Endothelial cell (in vitro differentiated cells): ENCODE results near the gene GPC5. TPM values are rescaled to one million over a fixed set of nuclear protein-coding genes. Genes with fewer than 3 reads are reported as not detected.
"Not testable (repeated sequence)": the region's sequence is repeated elsewhere in the genome, so short reads cannot be mapped to it uniquely, and the experiment has no call there.

ENCODE experiments used
- DNase-seq: peaks from one replicate; pipeline ENCODE4 v3.0.0; 2021; ENCODE audit warnings: low spot score
- H3K27ac Mint-ChIP-seq: one replicate; pipeline ENCODE4 v1.8.0; 2021; ENCODE audit warnings: mixed read lengths, inconsistent platforms; ENCODE audit not compliant: unreplicated experiment
- H3K27me3 Mint-ChIP-seq: one replicate; pipeline ENCODE4 v1.8.0; 2021; ENCODE audit warnings: mild to moderate bottlenecking, moderate library complexity, mixed read lengths, inconsistent platforms; ENCODE audit not compliant: unreplicated experiment
- H3K36me3 Mint-ChIP-seq: one replicate; pipeline ENCODE4 v1.8.0; 2021; ENCODE audit warnings: mild to moderate bottlenecking, low read depth, mixed read lengths, inconsistent platforms; ENCODE audit not compliant: unreplicated experiment
- H3K4me1 Mint-ChIP-seq: one replicate; pipeline ENCODE4 v1.8.0; 2021; ENCODE audit warnings: mild to moderate bottlenecking, mixed read lengths, inconsistent platforms; ENCODE audit not compliant: unreplicated experiment
- H3K4me3 Mint-ChIP-seq: one replicate; pipeline ENCODE4 v1.8.0; 2021; ENCODE audit warnings: mild to moderate bottlenecking, mixed read lengths, inconsistent platforms; ENCODE audit not compliant: unreplicated experiment
- H3K9me3 Mint-ChIP-seq: one replicate; pipeline ENCODE4 v1.8.0; 2021; ENCODE audit warnings: mixed read lengths, inconsistent platforms; ENCODE audit not compliant: unreplicated experiment
- total RNA-seq: library from RNA; stranded (reverse); fragmentation: NEBNext Ultra II Directional; extraction: Animal tissue kit (Norgen Biotek cat#: 25700); gene quantifications from one replicate; pipeline ENCODE4 v1.2.1, GENCODE V29; 2021; ENCODE audit not compliant: unreplicated experiment
- TF ChIP-seq, protein P1 (sequence below): fragments of 200-600 bp; sonication (generic); IDR thresholded peaks from one replicate; pipeline ENCODE4 v1.5.0; 2021; ENCODE audit warnings: antibody characterized with exemption; ENCODE audit not compliant: unreplicated experiment

The GPC5 gene
- total RNA-seq, 1 donor from 2014 or later: not detected

DNA sequence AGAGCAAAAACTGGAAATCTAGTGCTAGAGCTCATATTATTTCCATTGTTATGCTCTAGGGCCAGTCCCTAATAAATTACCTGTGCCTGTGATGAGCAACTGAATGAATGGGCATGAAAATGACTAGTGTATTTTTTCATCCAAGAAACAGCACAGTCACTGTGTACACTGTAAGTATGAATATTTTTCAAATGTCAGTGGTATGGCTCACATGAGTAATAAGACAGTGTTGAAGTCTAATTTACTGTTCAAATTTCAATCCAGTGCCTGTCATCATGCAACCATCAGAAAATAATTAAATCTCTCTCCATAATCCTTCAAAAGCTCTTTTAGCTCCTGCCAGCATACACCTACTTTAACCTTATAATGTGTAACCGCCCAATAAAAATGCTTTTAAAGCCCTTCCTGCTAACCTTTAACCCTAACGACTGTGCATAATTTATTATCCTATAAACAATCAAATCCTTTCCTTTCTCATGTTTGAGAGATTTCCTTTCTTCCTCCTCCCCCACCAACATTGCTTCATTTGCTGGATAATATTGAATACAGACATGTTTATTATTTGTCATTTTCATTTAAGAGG lies 378.3 kb downstream of the GPC5 start:
- no peaks in the 10 kb centered on the region for H3K27me3 Mint-ChIP-seq
- H3K27ac Mint-ChIP-seq: no peak overlapping the region
- H3K4me3 Mint-ChIP-seq: no peak overlapping the region
- no peaks in the 10 kb centered on the region for H3K36me3 Mint-ChIP-seq
- no peak for DNase-seq
- TF ChIP-seq, protein P1, sequence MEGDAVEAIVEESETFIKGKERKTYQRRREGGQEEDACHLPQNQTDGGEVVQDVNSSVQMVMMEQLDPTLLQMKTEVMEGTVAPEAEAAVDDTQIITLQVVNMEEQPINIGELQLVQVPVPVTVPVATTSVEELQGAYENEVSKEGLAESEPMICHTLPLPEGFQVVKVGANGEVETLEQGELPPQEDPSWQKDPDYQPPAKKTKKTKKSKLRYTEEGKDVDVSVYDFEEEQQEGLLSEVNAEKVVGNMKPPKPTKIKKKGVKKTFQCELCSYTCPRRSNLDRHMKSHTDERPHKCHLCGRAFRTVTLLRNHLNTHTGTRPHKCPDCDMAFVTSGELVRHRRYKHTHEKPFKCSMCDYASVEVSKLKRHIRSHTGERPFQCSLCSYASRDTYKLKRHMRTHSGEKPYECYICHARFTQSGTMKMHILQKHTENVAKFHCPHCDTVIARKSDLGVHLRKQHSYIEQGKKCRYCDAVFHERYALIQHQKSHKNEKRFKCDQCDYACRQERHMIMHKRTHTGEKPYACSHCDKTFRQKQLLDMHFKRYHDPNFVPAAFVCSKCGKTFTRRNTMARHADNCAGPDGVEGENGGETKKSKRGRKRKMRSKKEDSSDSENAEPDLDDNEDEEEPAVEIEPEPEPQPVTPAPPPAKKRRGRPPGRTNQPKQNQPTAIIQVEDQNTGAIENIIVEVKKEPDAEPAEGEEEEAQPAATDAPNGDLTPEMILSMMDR: no peak
- H3K9me3 Mint-ChIP-seq: no peaks in the 10 kb centered on the region
- H3K4me1 Mint-ChIP-seq: peaks cover 5% of the 10 kb centered on the region

DNA sequence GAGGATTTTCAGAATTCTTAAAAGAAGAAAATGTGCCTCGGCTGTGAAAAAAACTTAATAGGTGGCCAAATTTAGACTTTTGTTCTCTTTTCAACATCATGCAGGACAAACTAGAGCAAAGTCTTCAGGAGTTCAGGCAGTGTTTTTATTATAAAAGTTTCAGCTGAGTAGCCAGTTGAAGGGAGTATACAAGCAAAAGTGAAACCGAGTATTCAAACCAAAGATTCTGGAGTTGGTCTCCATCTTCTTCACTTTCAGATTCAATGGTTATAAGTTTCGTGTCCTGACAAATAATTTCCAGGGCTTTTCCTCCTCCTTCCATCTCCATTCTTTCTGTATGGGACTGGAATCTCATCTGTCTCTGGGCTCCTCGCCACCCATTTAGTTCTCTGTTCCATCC lies 379.7 kb downstream of the GPC5 start:
- no peak overlapping the region for H3K27ac Mint-ChIP-seq
- peaks cover 5% of the 10 kb centered on the region for H3K4me1 Mint-ChIP-seq

DNA sequence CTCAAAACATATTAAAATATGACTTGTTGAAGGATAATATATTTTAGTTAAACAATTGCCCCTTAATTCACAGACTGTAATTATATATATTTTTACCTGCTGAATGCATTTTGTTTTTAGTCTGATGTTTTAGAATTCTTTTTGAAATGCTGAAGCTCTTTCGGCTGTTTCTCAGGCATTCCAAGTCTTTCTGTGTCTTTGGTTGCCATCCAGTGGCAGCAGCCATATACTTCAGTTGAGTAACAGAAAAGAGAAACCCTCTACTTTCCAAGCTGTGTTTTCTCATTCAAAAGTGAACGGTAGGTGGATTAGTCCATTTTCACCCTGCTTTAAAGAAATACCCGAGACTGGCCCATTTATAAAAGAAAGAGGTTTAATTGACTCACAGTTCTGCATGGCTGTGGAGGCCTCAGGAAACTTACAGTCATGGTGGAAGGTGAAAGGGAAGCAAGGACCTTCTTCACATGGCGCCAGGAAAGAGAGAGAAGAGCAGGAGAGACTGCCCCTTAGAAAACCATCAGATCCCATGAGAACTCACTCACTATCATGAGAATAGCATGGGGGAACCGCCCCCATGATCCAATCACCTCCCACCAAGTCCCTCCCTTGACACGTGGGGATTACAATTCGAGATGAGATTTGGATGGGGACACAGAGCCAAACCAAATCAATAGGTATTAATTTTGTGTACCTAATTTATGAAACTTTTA lies 383.7 kb downstream of the GPC5 start:
- not testable (repeated sequence) for H3K4me1 Mint-ChIP-seq, H3K27ac Mint-ChIP-seq, DNase-seq, H3K36me3 Mint-ChIP-seq, H3K27me3 Mint-ChIP-seq, H3K9me3 Mint-ChIP-seq, H3K4me3 Mint-ChIP-seq

More for the DNA sequence above, 379.7 kb downstream of the GPC5 start:
- TF ChIP-seq, protein P1: no peak
- Mint-ChIP-seq H3K9me3 (no peaks in the 10 kb centered on the region), H3K36me3 (no peaks in the 10 kb centered on the region), H3K4me3 (no peak overlapping the region), H3K27me3 (no peaks in the 10 kb centered on the region)
- DNase-seq: no peak

DNA sequence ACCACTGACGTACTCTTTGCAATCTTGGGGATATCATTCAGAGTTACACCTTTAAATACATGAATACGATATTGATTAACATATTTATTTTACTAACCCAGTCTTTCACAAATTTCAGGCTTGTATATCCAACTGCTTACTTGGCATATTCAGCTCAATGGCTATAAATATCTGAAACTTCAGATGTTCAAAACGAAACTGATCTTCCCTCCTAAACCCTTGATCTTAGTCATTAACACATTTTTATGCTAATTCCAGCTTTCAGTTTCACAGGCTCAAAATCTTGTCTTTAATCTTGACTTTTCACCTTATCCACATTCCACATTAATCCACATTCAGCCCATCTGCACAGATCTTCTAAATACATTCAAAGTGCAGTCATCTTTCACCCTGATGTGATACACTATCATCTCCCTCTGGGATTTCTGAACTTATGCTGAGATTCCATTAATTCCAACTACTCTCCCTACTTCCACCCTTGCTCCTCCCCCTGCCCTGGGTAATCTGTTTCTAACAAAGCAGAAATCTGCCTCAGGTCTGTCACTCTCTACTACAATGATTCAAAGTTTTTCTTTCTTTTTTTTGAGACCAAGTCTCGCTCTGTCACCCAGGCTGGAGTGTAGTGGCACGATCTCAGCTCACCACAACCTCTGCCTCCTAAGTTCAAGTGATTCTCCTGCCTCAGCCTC lies 387.2 kb downstream of the GPC5 start:
- TF ChIP-seq, protein P1: no peak
- no peak overlapping the region for H3K27ac Mint-ChIP-seq
- H3K36me3 Mint-ChIP-seq: no peaks in the 10 kb centered on the region
- no peak overlapping the region for H3K4me3 Mint-ChIP-seq
- no peaks in the 10 kb centered on the region for H3K9me3 Mint-ChIP-seq
- no peaks in the 10 kb centered on the region for H3K4me1 Mint-ChIP-seq
- H3K27me3 Mint-ChIP-seq: no peaks in the 10 kb centered on the region
- no peak for DNase-seq

DNA sequence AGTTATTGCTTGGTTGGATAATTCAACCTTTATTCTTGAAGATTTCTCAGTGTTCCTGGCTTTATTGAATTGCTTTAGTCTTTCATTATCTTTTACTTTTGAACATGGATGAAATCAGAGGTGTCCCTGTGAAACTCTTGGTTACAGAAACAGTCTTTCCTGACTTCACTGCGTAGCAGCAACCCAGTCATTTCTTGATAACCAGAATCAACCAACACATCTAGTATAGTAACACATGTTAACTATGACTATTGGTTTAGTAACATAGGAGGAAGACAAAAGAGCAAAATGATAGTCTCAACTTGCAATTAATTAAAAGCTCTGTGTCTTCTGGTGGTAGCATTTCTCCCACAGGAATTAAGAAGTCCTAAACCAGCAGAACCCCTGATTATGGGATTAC lies 393.6 kb downstream of the GPC5 start:
- DNase-seq: no peak
- TF ChIP-seq, protein P1: no peak
- H3K27me3 Mint-ChIP-seq: peaks cover 2% of the 10 kb centered on the region
- no peak overlapping the region for H3K4me3 Mint-ChIP-seq
- H3K36me3 Mint-ChIP-seq: no peaks in the 10 kb centered on the region
- H3K27ac Mint-ChIP-seq: no peak overlapping the region
- H3K4me1 Mint-ChIP-seq: no peaks in the 10 kb centered on the region
- H3K9me3 Mint-ChIP-seq: no peaks in the 10 kb centered on the region
